ENCODE measurements around the gene LOXL4. TPM values are rescaled to one million over a fixed set of nuclear protein-coding genes. Genes with fewer than 3 reads are reported as not detected.
A peak's percentile ranks its signal among the peaks of the same experiment; 100 is the strongest.

Gene LOXL4
- total RNA-seq, 4 donors from 2014 or later: 8.1 to 16.9 (median 15.1) TPM

DNA sequence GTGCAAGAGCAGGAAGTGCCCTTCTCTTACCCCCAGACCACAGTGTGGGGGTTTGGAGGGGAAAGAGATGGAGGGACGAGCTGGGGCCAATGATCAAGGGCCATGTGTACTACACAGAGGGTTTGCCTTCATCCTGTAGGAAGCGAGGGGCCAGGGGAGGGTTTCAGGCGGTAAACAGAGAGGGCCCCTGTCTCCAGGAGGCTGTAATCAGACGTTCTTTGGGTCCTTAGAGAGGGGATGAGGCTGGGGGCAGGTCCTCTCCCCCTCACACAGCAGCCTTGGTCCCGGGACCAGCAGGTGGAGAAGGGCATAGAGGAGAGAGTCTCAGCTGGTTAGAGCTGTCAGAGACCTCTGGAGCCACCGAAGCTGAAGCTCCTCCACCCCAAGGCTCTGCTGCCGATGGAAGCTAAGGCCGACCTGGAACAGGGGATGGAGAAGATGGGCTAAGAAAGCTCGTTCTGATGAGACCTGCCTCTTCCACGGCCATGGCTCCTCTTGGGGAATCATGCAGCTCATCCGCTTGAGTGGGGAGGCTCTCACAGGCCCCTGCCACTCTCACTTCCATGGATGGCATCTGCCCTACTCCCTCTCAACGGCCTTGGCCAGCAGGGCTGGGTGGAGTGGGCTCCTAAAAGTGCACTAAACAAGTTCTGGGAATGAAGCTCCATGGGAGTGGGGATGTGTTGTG, 3.5 kb downstream of the LOXL4 start:
- no peak for DNase-seq
- no peak overlapping the region for H3K4me3 ChIP-seq
- no peak overlapping the region for H3K27ac ChIP-seq
- no peaks in the 10 kb centered on the region for H3K36me3 ChIP-seq
- H3K4me1 ChIP-seq: peaks cover 0 to 17% of the 10 kb centered on the region in 2 donors
- H3K27me3 ChIP-seq: no peaks in the 10 kb centered on the region
- no peaks in the 10 kb centered on the region for H3K9me3 ChIP-seq
- intact Hi-C loops (cut with DNase I; ENCODE audit: low total_unique reads): no loop called here
- TF ChIP-seq POLR2A (IDR thresholded peaks at IDR 0.05): no peak
- TF ChIP-seq, protein P1, sequence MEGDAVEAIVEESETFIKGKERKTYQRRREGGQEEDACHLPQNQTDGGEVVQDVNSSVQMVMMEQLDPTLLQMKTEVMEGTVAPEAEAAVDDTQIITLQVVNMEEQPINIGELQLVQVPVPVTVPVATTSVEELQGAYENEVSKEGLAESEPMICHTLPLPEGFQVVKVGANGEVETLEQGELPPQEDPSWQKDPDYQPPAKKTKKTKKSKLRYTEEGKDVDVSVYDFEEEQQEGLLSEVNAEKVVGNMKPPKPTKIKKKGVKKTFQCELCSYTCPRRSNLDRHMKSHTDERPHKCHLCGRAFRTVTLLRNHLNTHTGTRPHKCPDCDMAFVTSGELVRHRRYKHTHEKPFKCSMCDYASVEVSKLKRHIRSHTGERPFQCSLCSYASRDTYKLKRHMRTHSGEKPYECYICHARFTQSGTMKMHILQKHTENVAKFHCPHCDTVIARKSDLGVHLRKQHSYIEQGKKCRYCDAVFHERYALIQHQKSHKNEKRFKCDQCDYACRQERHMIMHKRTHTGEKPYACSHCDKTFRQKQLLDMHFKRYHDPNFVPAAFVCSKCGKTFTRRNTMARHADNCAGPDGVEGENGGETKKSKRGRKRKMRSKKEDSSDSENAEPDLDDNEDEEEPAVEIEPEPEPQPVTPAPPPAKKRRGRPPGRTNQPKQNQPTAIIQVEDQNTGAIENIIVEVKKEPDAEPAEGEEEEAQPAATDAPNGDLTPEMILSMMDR (IDR thresholded peaks at IDR 0.05): no peak

DNA sequence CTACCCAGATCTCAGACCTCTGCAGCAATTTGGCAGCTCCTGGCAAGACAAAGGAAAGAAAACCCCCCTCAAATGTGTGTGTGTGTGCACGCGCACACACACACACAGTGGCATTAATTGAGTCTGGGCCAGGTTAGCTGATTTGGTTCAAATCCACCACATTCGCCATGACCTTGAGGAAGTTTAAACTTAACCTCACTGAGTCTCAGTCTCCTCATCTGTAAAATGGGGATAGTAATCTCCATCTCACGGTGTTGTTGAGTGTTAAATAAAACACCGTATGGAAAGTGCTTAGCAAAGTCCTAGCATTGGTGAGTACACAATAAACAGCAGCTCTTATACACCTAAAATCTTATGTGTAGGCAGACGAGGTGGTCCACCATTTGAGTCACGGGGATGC, 4.9 kb downstream of the LOXL4 start:
- DNase-seq: no peak
- intact Hi-C loops (cut with DNase I; ENCODE audit: low total_unique reads): no loop called here
- no peaks in the 10 kb centered on the region for H3K36me3 ChIP-seq
- no peak overlapping the region for H3K27ac ChIP-seq
- H3K4me3 ChIP-seq: no peak overlapping the region
- no peaks in the 10 kb centered on the region for H3K27me3 ChIP-seq
- no peaks in the 10 kb centered on the region for H3K9me3 ChIP-seq
- TF ChIP-seq POLR2A (IDR thresholded peaks at IDR 0.05): no peak
- TF ChIP-seq, protein P1 (IDR thresholded peaks at IDR 0.05): no peak
- peaks cover 0 to 5% of the 10 kb centered on the region in 2 donors for H3K4me1 ChIP-seq

DNA sequence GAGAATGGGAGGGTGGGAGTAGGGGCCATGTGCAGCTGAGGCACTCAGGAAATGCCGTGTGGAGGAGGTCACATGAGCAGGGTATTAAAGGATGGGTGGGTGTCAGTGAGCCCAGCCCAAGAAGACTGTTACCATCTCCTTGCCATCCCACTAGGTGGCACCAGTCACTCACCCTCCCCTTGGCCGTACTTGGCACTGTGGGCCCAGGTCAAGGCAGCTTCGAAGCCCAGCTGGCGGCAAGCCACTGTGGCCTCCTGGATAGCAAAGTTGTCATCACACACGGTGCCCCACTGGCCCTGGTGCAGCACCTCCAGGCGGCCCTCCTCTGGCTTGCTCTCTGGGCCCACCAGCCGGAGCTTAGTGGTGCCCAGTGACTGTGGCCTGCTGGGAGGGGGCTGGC, 5.4 kb downstream of the LOXL4 start:
- no peaks in the 10 kb centered on the region for H3K27me3 ChIP-seq
- H3K4me3 ChIP-seq: no peak overlapping the region
- no peaks in the 10 kb centered on the region for H3K36me3 ChIP-seq
- H3K4me1 ChIP-seq: peaks cover 0 to 5% of the 10 kb centered on the region in 2 donors
- no peak for DNase-seq
- TF ChIP-seq, protein P1 (IDR thresholded peaks at IDR 0.05): peak in 1 of 4 experiments; percentile 26
- TF ChIP-seq POLR2A (IDR thresholded peaks at IDR 0.05): no peak
- intact Hi-C loops (cut with DNase I; ENCODE audit: low total_unique reads): no loop called here
- H3K9me3 ChIP-seq: no peaks in the 10 kb centered on the region
- no peak overlapping the region for H3K27ac ChIP-seq

DNA sequence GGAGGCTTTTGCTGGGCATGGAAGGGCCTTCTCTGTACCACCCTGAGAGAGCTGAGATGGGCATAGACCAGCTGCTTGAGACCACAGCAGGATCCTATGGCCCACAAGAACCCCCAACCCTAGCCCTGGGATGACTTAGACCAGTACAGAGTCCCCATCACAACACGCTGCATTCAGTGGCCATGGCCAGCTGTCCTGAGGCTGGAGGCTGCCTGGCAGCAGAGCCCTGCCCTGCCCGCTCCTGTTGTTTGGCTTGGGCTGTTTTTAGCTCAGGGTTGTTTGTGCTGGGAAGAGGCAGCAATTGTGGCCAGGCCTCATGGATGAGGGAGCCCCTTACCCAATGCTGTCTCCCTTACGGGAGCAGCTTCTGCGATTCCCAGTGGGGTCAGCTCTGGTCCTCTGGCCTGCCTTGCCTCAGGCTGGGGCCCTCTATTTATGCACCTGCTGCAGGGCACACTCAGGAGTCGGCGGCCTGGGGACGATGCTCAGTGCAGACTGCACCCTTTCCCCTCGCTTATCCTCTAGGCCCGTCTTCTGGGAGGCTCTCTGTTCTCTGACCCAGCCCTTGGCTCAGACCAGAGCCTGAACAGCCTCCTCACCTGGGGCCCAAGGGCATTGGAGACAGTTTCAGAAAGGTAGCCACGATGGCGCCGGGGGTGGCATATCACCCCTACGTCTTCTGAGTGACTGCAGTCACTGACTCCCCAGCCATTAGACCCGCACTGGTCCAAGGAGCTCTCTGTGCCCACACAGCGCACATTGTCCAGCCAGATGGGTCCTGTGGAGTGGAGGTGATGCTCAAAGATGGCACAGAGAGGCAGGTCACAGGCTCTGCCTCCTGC, 6.3 kb downstream of the LOXL4 start:
- H3K27me3 ChIP-seq: no peaks in the 10 kb centered on the region
- no peak for DNase-seq
- H3K27ac ChIP-seq: no peak overlapping the region
- H3K36me3 ChIP-seq: no peaks in the 10 kb centered on the region
- no peaks in the 10 kb centered on the region for H3K9me3 ChIP-seq
- intact Hi-C loops (cut with DNase I; ENCODE audit: low total_unique reads): no loop called here
- no peak for TF ChIP-seq POLR2A (IDR thresholded peaks at IDR 0.05)
- TF ChIP-seq, protein P1 (IDR thresholded peaks at IDR 0.05): no peak
- H3K4me3 ChIP-seq: no peak overlapping the region
- H3K4me1 ChIP-seq: peaks cover 0 to 5% of the 10 kb centered on the region in 2 donors

DNA sequence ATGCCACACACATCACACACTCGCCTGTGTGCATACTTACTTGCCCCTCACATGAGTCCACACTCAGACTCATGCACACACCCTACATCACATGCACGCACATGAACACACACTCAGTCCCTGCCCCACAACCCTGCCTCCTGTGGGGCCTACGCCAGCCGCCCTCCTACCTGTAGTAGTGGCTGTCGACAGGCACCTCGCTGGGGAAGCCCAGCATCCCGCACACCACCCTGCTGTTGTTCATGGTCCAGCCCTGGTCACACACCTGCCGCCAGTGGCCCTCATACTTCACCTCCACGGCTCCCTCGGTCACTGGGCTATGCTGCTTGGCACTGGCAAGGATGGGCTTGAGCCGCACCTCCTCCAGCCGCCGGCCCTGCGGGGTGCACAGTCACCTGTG, 7.2 kb downstream of the LOXL4 start:
- TF ChIP-seq POLR2A (IDR thresholded peaks at IDR 0.05): no peak
- TF ChIP-seq, protein P1 (IDR thresholded peaks at IDR 0.05): no peak
- H3K27ac ChIP-seq: peak overlapping the region in 1 of 2 donors; percentile 23
- H3K36me3 ChIP-seq: no peaks in the 10 kb centered on the region
- no peak overlapping the region for H3K4me3 ChIP-seq
- H3K4me1 ChIP-seq: no peaks in the 10 kb centered on the region
- H3K27me3 ChIP-seq: no peaks in the 10 kb centered on the region
- H3K9me3 ChIP-seq: no peaks in the 10 kb centered on the region
- intact Hi-C loops (cut with DNase I; ENCODE audit: low total_unique reads): no loop called here
- no peak for DNase-seq

All from uterus (tissue), 4 donors.